HepG2 (cell line): ENCODE data around the gene ABHD1. TPM values are rescaled to one million over a fixed set of nuclear protein-coding genes. Genes with fewer than 3 reads are reported as not detected.
A peak's percentile ranks its signal among the peaks of the same experiment; 100 is the strongest.

Source experiments
- ATAC-seq: fragments of 200-7000 bp; cut with Tn5 transposase; 3 replicates; pipeline ENCODE4 v1.9.1; 2020; ENCODE audit warnings: mild to moderate bottlenecking, moderate library complexity
- BruUV-seq: library from RNA; stranded (reverse); fragments of 400-500 nt; replicated peaks from 2 replicates; lab custom pipeline; 2021; lab: Mats Ljungman, UMichigan
- CTCF ChIA-PET: fragments of 300-600 bp; formaldehyde crosslinking; extraction: SDS; loops from one replicate; lab custom pipeline; 2021; ENCODE audit warnings: low total read pairs, inconsistent platforms, low intra/inter-chr PET ratio; lab: Yijun Ruan, JAX
- POLR2A ChIA-PET: fragments of 350-600 bp; sonication (Branson Sonifier 250); formaldehyde crosslinking; loops from one replicate; lab custom pipeline; 2020; ENCODE audit warnings: antibody characterized with exemption, inconsistent platforms; lab: Yijun Ruan, JAX
- DNase-seq: peaks from one replicate; pipeline ENCODE4 v3.0.0-alpha.2; 2015; ENCODE audit warnings: low spot score
- FAIRE-seq: peaks from 3 replicates; lab custom pipeline; 2011; peaks lifted over from hg19 to GRCh38; lab: Jason Lieb, UNC
- H2AFZ ChIP-seq: one replicate; pipeline ENCODE4 v1.6.1; 2011; ENCODE audit warnings: low read length, inconsistent platforms
- H3K27ac ChIP-seq: fragments of 300-600 bp; 3 replicates; pipeline ENCODE4 v1.8.0; 2011; ENCODE audit warnings: mixed run types, mild to moderate bottlenecking, mixed read lengths, low read length, inconsistent platforms; ENCODE audit not compliant: insufficient read depth; ENCODE audit errors: extremely low read length
- H3K27me3 ChIP-seq, 2 experiments: fragments of 200-600 bp in 1 of 2; 2 replicates in 1 of 2; 3 replicates in 1 of 2; pipeline versions ENCODE4 v1.6.0 to v1.8.0; 2011; ENCODE audit warnings: low read length in 2 of 2, mild to moderate bottlenecking in 2 of 2, moderate library complexity in 2 of 2, inconsistent platforms in 1 of 2; ENCODE audit not compliant: insufficient read depth in 2 of 2, control insufficient read depth in 1 of 2
- H3K36me3 ChIP-seq, 2 experiments: fragments of 200-600 bp in 1 of 2; replicated peaks in 1 of 2; 2 replicates in 1 of 2; 3 replicates in 1 of 2; pipeline versions ENCODE4 v1.5.1 to v1.8.0; 2011; ENCODE audit warnings: low read length in 2 of 2, inconsistent platforms in 1 of 2; ENCODE audit not compliant: insufficient read depth in 2 of 2, control insufficient read depth in 1 of 2
- H3K4me1 ChIP-seq: 2 replicates; pipeline ENCODE4 v1.5.1; 2012; ENCODE audit warnings: low read length, inconsistent platforms; ENCODE audit not compliant: insufficient read depth
- H3K4me2 ChIP-seq: 2 replicates; pipeline ENCODE4 v1.6.0; 2011; ENCODE audit warnings: low read depth, low read length, inconsistent platforms
- H3K4me3 ChIP-seq, 3 experiments: fragments of 200-600 bp in 1 of 3; sonication (generic), shearing (Covaris generic) in 1 of 3; replicated peaks in 1 of 3; 2 replicates each; pipeline ENCODE4 v1.5.1; 2011 to 2016; ENCODE audit warnings: low read length in 3 of 3, inconsistent platforms in 2 of 3, low read depth in 2 of 3, mild to moderate bottlenecking in 2 of 3, control low read depth in 1 of 3, mixed read lengths in 1 of 3; ENCODE audit not compliant: insufficient read depth in 1 of 3
- H3K79me2 ChIP-seq: one replicate; pipeline ENCODE4 v1.6.1; 2011; ENCODE audit warnings: low read length, inconsistent platforms; ENCODE audit not compliant: insufficient read depth
- H3K9ac ChIP-seq: 2 replicates; pipeline ENCODE4 v1.6.0; 2011; ENCODE audit warnings: mild to moderate bottlenecking, low read depth, low read length, inconsistent platforms; ENCODE audit not compliant: insufficient read depth
- H3K9me3 ChIP-seq: 2 replicates; pipeline ENCODE4 v1.5.1; 2012; ENCODE audit warnings: mild to moderate bottlenecking, low read length
- H4K20me1 ChIP-seq: 2 replicates; pipeline ENCODE4 v1.6.0; 2011; ENCODE audit warnings: inconsistent platforms, mild to moderate bottlenecking, low read length, moderate library complexity; ENCODE audit not compliant: insufficient read depth
- DPF2 ChIP-seq: sonication (generic); formaldehyde crosslinking; IDR thresholded peaks from 2 replicates; pipeline ENCODE4 v1.4.0; 2020; ENCODE audit warnings: mild to moderate bottlenecking, low read depth, missing genetic modification reagents, borderline replicate concordance
- GLI4 ChIP-seq: sonication (generic); formaldehyde crosslinking; IDR thresholded peaks from 2 replicates; pipeline ENCODE4 v1.5.1; 2020; ENCODE audit warnings: missing genetic modification reagents, mild to moderate bottlenecking, moderate library complexity, borderline replicate concordance
- MAX ChIP-seq: IDR thresholded peaks from 2 replicates; pipeline ENCODE4 v1.6.1; 2012; ENCODE audit warnings: inconsistent platforms
- MLX ChIP-seq: IDR thresholded peaks from 2 replicates; pipeline ENCODE4 v1.6.1; 2016
- NR2C2 ChIP-seq: sonication (generic); formaldehyde crosslinking; IDR thresholded peaks from 2 replicates; pipeline ENCODE4 v1.4.0; 2020; ENCODE audit warnings: missing genetic modification reagents, mild to moderate bottlenecking, moderate library complexity, borderline replicate concordance
- RFX3 ChIP-seq: IDR thresholded peaks from 2 replicates; pipeline ENCODE4 v1.6.1; 2016; ENCODE audit warnings: missing biosample characterization, missing genetic modification reagents
- SMAD1 ChIP-seq: sonication (generic); formaldehyde crosslinking; IDR thresholded peaks from 2 replicates; pipeline ENCODE4 v1.4.0; 2020; ENCODE audit warnings: missing genetic modification reagents, low read depth, mild to moderate bottlenecking, borderline replicate concordance
- SOX5 ChIP-seq: IDR thresholded peaks from 2 replicates; pipeline ENCODE4 v1.6.1; 2016; ENCODE audit warnings: borderline replicate concordance
- SRF ChIP-seq: IDR thresholded peaks from 2 replicates; pipeline ENCODE4 v1.6.1; 2011; ENCODE audit warnings: mild to moderate bottlenecking, low read depth, low read length, moderate library complexity
- TBX2 ChIP-seq: sonication (generic); formaldehyde crosslinking; IDR thresholded peaks from 2 replicates; pipeline ENCODE4 v1.5.0; 2020; ENCODE audit warnings: missing genetic modification reagents, mild to moderate bottlenecking, borderline replicate concordance
- TEAD2 ChIP-seq: sonication (generic); formaldehyde crosslinking; IDR thresholded peaks from 2 replicates; pipeline ENCODE4 v1.9.0; 2021; ENCODE audit warnings: missing genetic modification reagents
- ZNF263 ChIP-seq: sonication (generic); formaldehyde crosslinking; IDR thresholded peaks from 2 replicates; pipeline ENCODE4 v1.4.0; 2020; ENCODE audit warnings: missing genetic modification reagents
- WGBS: methylation state at CpG from one replicate; pipeline ENCODE4 v1.1.6; 2017; ENCODE audit warnings: low lambda C conversion rate; 5-methylcytosine and 5-hydroxymethylcytosine counted together
- in situ Hi-C: cut with HindIII; loops from 2 replicates; pipeline ENCODE4 v1.10.0; 2017; ENCODE audit warnings: low pct_unique_long_range_greater_than_20kb; ENCODE audit not compliant: extremely low pct_ligation_motif_present
- intact Hi-C: fragments of 100-400 bp; cut with micrococcal nuclease; formaldehyde crosslinking; loops from one replicate; pipeline ENCODE4 v1.10.0; 2022; ENCODE audit not compliant: unreplicated experiment
- polyA plus RNA-seq, 8 experiments: library from polyadenylated mRNA; depleted of rRNA in 3 of 8; stranded (reverse) in 7 of 8; unstranded in 1 of 8; fragments of >200 nt; fragmentation: Illumina TruSeq in 4 of 8; extraction: Trizol in 4 of 8; gene quantifications; 2 replicates each; pipeline versions ENCODE4 v1.2.1 to v1.2.3, GENCODE V29; 2011 to 2016; ENCODE audit warnings: low read depth in 4 of 8, missing spikeins in 1 of 8, mixed read lengths in 1 of 8; ENCODE audit not compliant: insufficient read depth in 1 of 8
- total RNA-seq, 5 experiments: library from RNA; depleted of rRNA; stranded (reverse); fragments of >200 nt; fragmentation: Illumina TruSeq; extraction: Trizol; gene quantifications; 2 replicates each; pipeline ENCODE4 v1.2.3, GENCODE V29; 2016; ENCODE audit warnings: low read depth in 1 of 5
- TF ChIP-seq, protein P1 (sequence below): sonication (generic); formaldehyde crosslinking; IDR thresholded peaks from 2 replicates; pipeline ENCODE4 v1.5.1; 2020; ENCODE audit warnings: mild to moderate bottlenecking, missing genetic modification reagents, moderate library complexity

Gene ABHD1
- total and polyA plus RNA-seq, 2 of the 13 experiments (the other 11 are each of a cell fraction or from before 2014, with no cell fraction given) = 0.04 to 0.81 TPM

DNA sequence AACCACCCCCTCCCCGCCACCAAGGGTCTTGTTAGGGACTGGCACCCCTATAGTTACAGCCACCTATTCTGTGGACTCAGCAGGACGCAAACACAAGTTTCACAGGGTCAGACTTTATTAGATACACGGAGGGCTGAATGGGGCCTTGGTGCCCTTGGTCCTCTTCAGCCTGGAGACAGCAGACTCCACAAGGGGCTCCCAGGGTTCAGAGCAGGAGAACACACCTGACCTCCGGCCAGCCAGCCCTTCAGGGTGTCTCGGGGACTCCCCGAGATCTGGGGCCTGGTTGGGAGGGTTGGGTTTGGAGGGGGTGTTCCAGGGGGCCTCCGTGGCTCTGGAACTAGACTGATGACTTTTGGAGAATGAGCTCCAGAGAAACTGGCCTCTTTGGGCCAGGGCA lies 13.1 kb downstream of the ABHD1 start:
- no peaks in the 10 kb centered on the region; the same call in 1 of the 2 replicates for H4K20me1 ChIP-seq
- ATAC-seq = no peak
- H3K4me2 ChIP-seq = no peak overlapping the region
- peaks cover 10 to 17% of the 10 kb centered on the region in 2 experiments for H3K36me3 ChIP-seq
- peaks cover 22% of the 10 kb centered on the region for H3K79me2 ChIP-seq
- no TSS peak for BruUV-seq
- no peak for TF ChIP-seq SRF
- TF ChIP-seq MAX = no peak
- TF ChIP-seq TBX2 (CRISPR knock-in tag) = 0 out of 2 replicates have a peak, but pooled peaks have one; percentile 11
- TF ChIP-seq GLI4 (CRISPR knock-in tag) = no peak
- 0 out of 2 replicates have a peak, but pooled peaks have one; percentile 11 for TF ChIP-seq SMAD1 (CRISPR knock-in tag)
- no peak for TF ChIP-seq MLX
- FAIRE-seq = no peak
- ChIA-PET CTCF (no interaction called here), POLR2A (interaction anchor here (0.6 to 2.2 kb wide), 2 partner anchors 14 to 116 kb away, joined by 3 to 7 read pairs; partner anchors contain the start of gene ABHD1)
- H3K27ac ChIP-seq = no peak overlapping the region
- intact Hi-C loops = no loop called here
- H3K9me3 ChIP-seq = no peaks in the 10 kb centered on the region
- in situ Hi-C loops = no loop called here
- peaks cover 6 to 21% of the 10 kb centered on the region in 2 experiments; a peak in 3 of 5 replicates for H3K27me3 ChIP-seq
- DNase-seq = no peak
- H3K9ac ChIP-seq = no peak overlapping the region
- 82% methylated on average over 5 of the region's 7 CpGs for whole genome bisulfite sequencing
- no peak overlapping the region for H2AFZ ChIP-seq
- H3K4me1 ChIP-seq = peaks cover 47% of the 10 kb centered on the region
- no peak overlapping the region for H3K4me3 ChIP-seq

DNA sequence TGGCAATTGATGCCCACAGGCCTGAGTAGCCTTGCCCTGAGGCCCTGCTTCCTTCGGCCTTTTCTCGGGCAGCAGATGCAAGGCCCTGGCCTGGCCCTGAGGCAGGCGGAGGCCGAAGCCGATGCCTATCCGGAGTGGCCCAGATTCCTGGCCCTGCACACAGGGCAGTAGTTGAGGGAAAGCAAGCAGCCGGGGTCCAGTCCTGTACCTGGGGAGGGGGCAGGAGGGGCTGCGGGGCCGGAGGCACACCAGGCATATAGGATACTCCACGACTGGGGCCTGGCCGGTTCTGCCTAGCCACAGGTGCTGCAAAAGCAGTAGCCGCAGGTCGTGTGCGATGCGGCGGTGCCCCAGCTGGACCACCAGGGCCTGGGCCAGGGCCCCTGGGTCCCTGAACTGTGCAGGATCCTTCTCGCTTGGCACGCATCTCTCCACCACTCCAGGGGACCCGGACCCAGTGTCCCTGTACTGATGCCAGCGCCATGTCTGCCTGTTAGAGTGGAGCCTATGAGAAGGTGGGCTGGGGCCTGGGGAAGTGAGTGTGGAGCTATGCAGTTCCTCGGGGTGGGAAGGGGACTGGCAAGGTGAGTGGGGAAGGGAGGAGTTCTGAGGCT lies 13.8 kb downstream of the ABHD1 start:
- ATAC-seq = no peak; the same call in 2 of the 3 replicates
- Histone ChIP-seq H3K4me2 (no peak overlapping the region), H2AFZ (peak overlapping the region; percentile 33), H3K4me1 (peaks cover 40% of the 10 kb centered on the region), H3K79me2 (peaks cover 20% of the 10 kb centered on the region), H3K4me3 (no peak overlapping the region), H3K9me3 (no peaks in the 10 kb centered on the region), H4K20me1 (no peaks in the 10 kb centered on the region; the same call in 1 of the 2 replicates), H3K36me3 (peaks cover 3 to 10% of the 10 kb centered on the region in 2 experiments), H3K9ac (no peak overlapping the region), H3K27ac (no peak overlapping the region), H3K27me3 (peaks cover 6 to 21% of the 10 kb centered on the region in 2 experiments; a peak in 3 of 5 replicates)
- in situ Hi-C loops (no loop called here), intact Hi-C loops (no loop called here)
- FAIRE-seq = no peak
- ChIA-PET CTCF (no interaction called here), POLR2A (interaction anchor here (0.6 to 2.2 kb wide), 2 partner anchors 14 to 39 kb away, joined by 4 to 7 read pairs; partner anchors contain the start of gene ABHD1)
- WGBS = 80% methylated on average over 16 of the region's 21 CpGs
- no TSS peak for BruUV-seq
- no peak for DNase-seq
- no peak for TF ChIP-seq DPF2
- no peak for TF ChIP-seq RFX3
- TF ChIP-seq, protein P1, sequence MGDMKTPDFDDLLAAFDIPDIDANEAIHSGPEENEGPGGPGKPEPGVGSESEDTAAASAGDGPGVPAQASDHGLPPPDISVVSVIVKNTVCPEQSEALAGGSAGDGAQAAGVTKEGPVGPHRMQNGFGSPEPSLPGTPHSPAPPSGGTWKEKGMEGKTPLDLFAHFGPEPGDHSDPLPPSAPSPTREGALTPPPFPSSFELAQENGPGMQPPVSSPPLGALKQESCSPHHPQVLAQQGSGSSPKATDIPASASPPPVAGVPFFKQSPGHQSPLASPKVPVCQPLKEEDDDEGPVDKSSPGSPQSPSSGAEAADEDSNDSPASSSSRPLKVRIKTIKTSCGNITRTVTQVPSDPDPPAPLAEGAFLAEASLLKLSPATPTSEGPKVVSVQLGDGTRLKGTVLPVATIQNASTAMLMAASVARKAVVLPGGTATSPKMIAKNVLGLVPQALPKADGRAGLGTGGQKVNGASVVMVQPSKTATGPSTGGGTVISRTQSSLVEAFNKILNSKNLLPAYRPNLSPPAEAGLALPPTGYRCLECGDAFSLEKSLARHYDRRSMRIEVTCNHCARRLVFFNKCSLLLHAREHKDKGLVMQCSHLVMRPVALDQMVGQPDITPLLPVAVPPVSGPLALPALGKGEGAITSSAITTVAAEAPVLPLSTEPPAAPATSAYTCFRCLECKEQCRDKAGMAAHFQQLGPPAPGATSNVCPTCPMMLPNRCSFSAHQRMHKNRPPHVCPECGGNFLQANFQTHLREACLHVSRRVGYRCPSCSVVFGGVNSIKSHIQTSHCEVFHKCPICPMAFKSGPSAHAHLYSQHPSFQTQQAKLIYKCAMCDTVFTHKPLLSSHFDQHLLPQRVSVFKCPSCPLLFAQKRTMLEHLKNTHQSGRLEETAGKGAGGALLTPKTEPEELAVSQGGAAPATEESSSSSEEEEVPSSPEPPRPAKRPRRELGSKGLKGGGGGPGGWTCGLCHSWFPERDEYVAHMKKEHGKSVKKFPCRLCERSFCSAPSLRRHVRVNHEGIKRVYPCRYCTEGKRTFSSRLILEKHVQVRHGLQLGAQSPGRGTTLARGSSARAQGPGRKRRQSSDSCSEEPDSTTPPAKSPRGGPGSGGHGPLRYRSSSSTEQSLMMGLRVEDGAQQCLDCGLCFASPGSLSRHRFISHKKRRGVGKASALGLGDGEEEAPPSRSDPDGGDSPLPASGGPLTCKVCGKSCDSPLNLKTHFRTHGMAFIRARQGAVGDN (CRISPR knock-in tag) = peak; percentile 45; the same call in 1 of the 2 replicates
- TF ChIP-seq SOX5 (CRISPR knock-in tag) = no peak
- TF ChIP-seq NR2C2 (CRISPR knock-in tag) = no peak
- no peak for TF ChIP-seq ZNF263 (CRISPR knock-in tag)
- TF ChIP-seq TEAD2 = no peak
